ENCODE data around the gene MACROD2. TPM values are rescaled to one million over a fixed set of nuclear protein-coding genes. Genes with fewer than 3 reads are reported as not detected.

The MACROD2 gene
- total RNA-seq, 1 donor from 2014 or later, result 78.2 TPM

DNA sequence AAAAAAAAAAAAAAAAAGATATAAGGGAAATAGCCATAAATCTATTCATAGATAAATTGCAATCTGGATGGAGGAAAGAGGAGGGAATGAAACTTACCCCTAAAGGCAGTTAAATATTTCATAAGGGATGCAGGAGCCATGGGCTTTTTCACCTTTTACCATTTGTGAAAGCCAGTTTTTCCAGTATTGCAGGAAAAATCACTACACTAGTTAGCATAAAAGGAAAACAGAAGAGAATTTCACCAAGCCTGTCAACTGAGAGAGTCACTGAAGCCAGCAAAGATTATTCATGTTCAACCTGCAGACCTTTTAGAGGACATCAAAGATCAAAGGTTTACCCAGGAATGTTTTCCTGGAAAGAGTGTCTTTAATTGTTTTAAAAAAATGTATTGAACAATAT lies 1608.2 kb downstream of the MACROD2 start:
- DNase-seq, result no peak
- Histone ChIP-seq H3K9me3 (no peaks in the 10 kb centered on the region), H3K27me3 (no peaks in the 10 kb centered on the region), H3K36me3 (no peaks in the 10 kb centered on the region), H3K4me3 (no peak overlapping the region), H3K27ac (no peak overlapping the region), H3K4me1 (no peaks in the 10 kb centered on the region)
- ATAC-seq, result no peak
- intact Hi-C loops (cut with DNase I), result no loop called here
- TF ChIP-seq, protein P1, sequence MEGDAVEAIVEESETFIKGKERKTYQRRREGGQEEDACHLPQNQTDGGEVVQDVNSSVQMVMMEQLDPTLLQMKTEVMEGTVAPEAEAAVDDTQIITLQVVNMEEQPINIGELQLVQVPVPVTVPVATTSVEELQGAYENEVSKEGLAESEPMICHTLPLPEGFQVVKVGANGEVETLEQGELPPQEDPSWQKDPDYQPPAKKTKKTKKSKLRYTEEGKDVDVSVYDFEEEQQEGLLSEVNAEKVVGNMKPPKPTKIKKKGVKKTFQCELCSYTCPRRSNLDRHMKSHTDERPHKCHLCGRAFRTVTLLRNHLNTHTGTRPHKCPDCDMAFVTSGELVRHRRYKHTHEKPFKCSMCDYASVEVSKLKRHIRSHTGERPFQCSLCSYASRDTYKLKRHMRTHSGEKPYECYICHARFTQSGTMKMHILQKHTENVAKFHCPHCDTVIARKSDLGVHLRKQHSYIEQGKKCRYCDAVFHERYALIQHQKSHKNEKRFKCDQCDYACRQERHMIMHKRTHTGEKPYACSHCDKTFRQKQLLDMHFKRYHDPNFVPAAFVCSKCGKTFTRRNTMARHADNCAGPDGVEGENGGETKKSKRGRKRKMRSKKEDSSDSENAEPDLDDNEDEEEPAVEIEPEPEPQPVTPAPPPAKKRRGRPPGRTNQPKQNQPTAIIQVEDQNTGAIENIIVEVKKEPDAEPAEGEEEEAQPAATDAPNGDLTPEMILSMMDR (IDR thresholded peaks at IDR 0.05), result no peak

GRCh38 chr20:15603978-15604805 lies 1608.9 kb downstream of the MACROD2 start:
- Histone ChIP-seq H3K36me3 (no peaks in the 10 kb centered on the region), H3K27me3 (no peaks in the 10 kb centered on the region), H3K4me1 (no peaks in the 10 kb centered on the region), H3K4me3 (no peak overlapping the region), H3K27ac (no peak overlapping the region), H3K9me3 (no peaks in the 10 kb centered on the region)
- no peak for DNase-seq
- TF ChIP-seq, protein P1 (IDR thresholded peaks at IDR 0.05), result no peak
- ATAC-seq, result no peak
- intact Hi-C loops (cut with DNase I), result no loop called here

- intact Hi-C loops (cut with DNase I), result no loop called here
- Histone ChIP-seq H3K4me1 (peaks cover 3% of the 10 kb centered on the region), H3K9me3 (no peaks in the 10 kb centered on the region), H3K36me3 (no peaks in the 10 kb centered on the region), H3K27me3 (no peaks in the 10 kb centered on the region), H3K4me3 (no peak overlapping the region), H3K27ac (no peak overlapping the region)
- TF ChIP-seq, protein P1 (IDR thresholded peaks at IDR 0.05), result no peak
- ATAC-seq, result peak; percentile 20
- no peak for DNase-seq
Observed at GRCh38 chr20:15609921-15610320, 1614.6 kb downstream of the MACROD2 start.

DNA sequence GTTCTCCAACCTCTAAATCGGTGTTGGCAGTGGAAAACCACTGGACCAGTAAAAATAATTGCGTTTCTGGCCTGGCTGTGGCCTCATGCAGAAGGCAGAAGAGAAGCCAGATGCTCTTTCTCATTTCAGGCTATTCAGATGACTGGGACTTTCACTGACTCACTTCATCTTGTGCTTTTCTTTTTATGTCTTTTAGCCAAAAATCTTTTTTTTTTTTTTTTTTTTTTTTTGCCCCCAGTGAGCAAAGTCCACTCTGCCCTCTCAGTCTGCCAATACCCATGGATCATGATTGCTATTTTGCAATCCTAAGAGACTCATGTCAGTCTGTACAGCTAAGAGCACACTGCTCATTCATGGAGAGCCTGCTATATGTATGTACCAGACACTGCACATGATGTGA lies 1615.5 kb downstream of the MACROD2 start:
- intact Hi-C loops (cut with DNase I), result no loop called here
- Histone ChIP-seq H3K9me3 (no peaks in the 10 kb centered on the region), H3K36me3 (no peaks in the 10 kb centered on the region), H3K4me3 (no peak overlapping the region), H3K27me3 (no peaks in the 10 kb centered on the region), H3K27ac (no peak overlapping the region), H3K4me1 (peaks cover 3% of the 10 kb centered on the region)
- TF ChIP-seq, protein P1 (IDR thresholded peaks at IDR 0.05), result no peak
- DNase-seq, result no peak
- ATAC-seq, result no peak

GRCh38 chr20:15611541-15611940 lies 1616.2 kb downstream of the MACROD2 start:
- intact Hi-C loops (cut with DNase I), result no loop called here
- H3K4me3 ChIP-seq, result no peak overlapping the region
- no peak overlapping the region for H3K27ac ChIP-seq
- DNase-seq (no peak), ATAC-seq (no peak)
- TF ChIP-seq, protein P1 (IDR thresholded peaks at IDR 0.05), result no peak
- H3K36me3 ChIP-seq, result no peaks in the 10 kb centered on the region
- peaks cover 3% of the 10 kb centered on the region for H3K4me1 ChIP-seq
- H3K27me3 ChIP-seq, result no peaks in the 10 kb centered on the region
- no peaks in the 10 kb centered on the region for H3K9me3 ChIP-seq

Measured in upper lobe of right lung (tissue), 1 donor.